GM18519 (cell line): ENCODE results near the gene XKR3.
"Not testable (repeated sequence)": the region's sequence is repeated elsewhere in the genome, so short reads cannot be mapped to it uniquely, and the experiment has no call there.

ENCODE experiments used
- ATAC-seq: cut with Tn5 transposase; IDR thresholded peaks from one replicate; pipeline ENCODE4 v1.9.1; 2021; ENCODE audit warnings: mild to moderate bottlenecking, moderate library complexity; ENCODE audit not compliant: unreplicated experiment, low FRiP score

The XKR3 gene

GRCh38 chr22:16749282-16749681 is 75.9 kb downstream of the XKR3 start:
- not testable (repeated sequence) for ATAC-seq

- ATAC-seq, result not testable (repeated sequence)
These were observed 76.9 kb downstream of the XKR3 start for GRCh38 chr22:16748160-16748929.

GRCh38 chr22:16747266-16748159 is 77.7 kb downstream of the XKR3 start:
- not testable (repeated sequence) for ATAC-seq

GRCh38 chr22:16734271-16734670 is 90.9 kb downstream of the XKR3 start:
- ATAC-seq, result not testable (repeated sequence)
